Measurements from ENCODE around the gene HRH3. TPM values are rescaled to one million over a fixed set of nuclear protein-coding genes. Genes with fewer than 3 reads are reported as not detected.

The HRH3 gene
- polyA plus RNA-seq, 3 donors: not detected

GRCh38 chr20:62235777-62236157, 15.7 kb upstream of the HRH3 start:
- H2AFZ ChIP-seq (ENCODE audit: insufficient read depth, low read depth, low read length, poor library complexity, severe bottlenecking): no peak overlapping the region
- H3K4me1 ChIP-seq (ENCODE audit: control insufficient read depth in 1 of 2, insufficient read depth in 2 of 2, low read length in 2 of 2): peaks cover 24 to 27% of the 10 kb centered on the region in 2 donors
- peaks cover 0 to 7% of the 10 kb centered on the region in 2 donors for H3K9me3 ChIP-seq (replicated peaks in 1 of 2; ENCODE audit: control insufficient read depth in 1 of 2, insufficient read depth in 1 of 2, low read length in 2 of 2)
- Mint-ChIP-seq H3K4me3 (peak overlapping the region in 1 of 2 donors; percentile 37), H3K9me3 (peaks cover 3 to 7% (median 6%) of the 10 kb centered on the region in 7 donors), H3K27ac (no peak overlapping the region), H3K4me1 (peaks cover 24% of the 10 kb centered on the region), H3K27me3 (ENCODE audit: low read depth in 3 of 3) (peaks cover 1 to 3% (median 3%) of the 10 kb centered on the region in 3 donors), H3K36me3 (peaks cover 0 to 3% of the 10 kb centered on the region in 2 donors)
- H3K79me2 ChIP-seq (ENCODE audit: insufficient read depth, low read length): peaks cover 21% of the 10 kb centered on the region
- no peak overlapping the region for H3K27ac ChIP-seq (ENCODE audit: low read depth in 1 of 2, low read length in 2 of 2)
- no peaks in the 10 kb centered on the region for H3K36me3 ChIP-seq (replicated peaks in 1 of 2; ENCODE audit: control insufficient read depth in 1 of 2, insufficient read depth in 2 of 2, low read length in 2 of 2)
- H3K9ac ChIP-seq (ENCODE audit: insufficient read depth, low read length, poor library complexity, severe bottlenecking): no peak overlapping the region
- no peak for DNase-seq
- no peak overlapping the region for H3K4me2 ChIP-seq (replicated peaks; ENCODE audit: extremely low read depth, low read length, poor library complexity, severe bottlenecking)
- intact Hi-C loops (cut with micrococcal nuclease): loop anchor here (5.0 to 10.0 kb wide), 7 partner anchors 48 to 702 kb away; partner anchors contain the start of genes ADRM1 (in 1 of the 2), CABLES2 (in 1 of the 2), GID8 (in 1 of the 2) and LSM14B (in 1 of the 2)
- no peak for TF ChIP-seq CTCF (IDR thresholded peaks at IDR 0.05)
- H4K20me1 ChIP-seq (ENCODE audit: insufficient read depth, low read length): peaks cover 10% of the 10 kb centered on the region
- no peaks in the 10 kb centered on the region for H3K27me3 ChIP-seq (ENCODE audit: control insufficient read depth in 2 of 2, insufficient read depth in 2 of 2, low read length in 2 of 2)
- no peak overlapping the region for H3K4me3 ChIP-seq (replicated peaks in 1 of 3; ENCODE audit: low read depth in 2 of 3, low read length in 3 of 3)
- 94% methylated on average over 9 of the region's 9 CpGs for WGBS (ENCODE audit: insufficient coverage)

GRCh38 chr20:62235001-62235776, 15.1 kb upstream of the HRH3 start:
- Histone ChIP-seq H3K4me1 (ENCODE audit: control insufficient read depth in 1 of 2, insufficient read depth in 2 of 2, low read length in 2 of 2) (peaks cover 18 to 21% of the 10 kb centered on the region in 2 donors), H3K27ac (ENCODE audit: low read depth in 1 of 2, low read length in 2 of 2) (no peak overlapping the region), H3K79me2 (ENCODE audit: insufficient read depth, low read length) (peaks cover 15% of the 10 kb centered on the region), H4K20me1 (ENCODE audit: insufficient read depth, low read length) (peaks cover 4% of the 10 kb centered on the region), H2AFZ (ENCODE audit: insufficient read depth, low read depth, low read length, poor library complexity, severe bottlenecking) (no peak overlapping the region), H3K4me3 (replicated peaks in 1 of 3; ENCODE audit: low read depth in 2 of 3, low read length in 3 of 3) (no peak overlapping the region), H3K9ac (ENCODE audit: insufficient read depth, low read length, poor library complexity, severe bottlenecking) (no peak overlapping the region), H3K27me3 (ENCODE audit: control insufficient read depth in 2 of 2, insufficient read depth in 2 of 2, low read length in 2 of 2) (no peaks in the 10 kb centered on the region), H3K9me3 (replicated peaks in 1 of 2; ENCODE audit: control insufficient read depth in 1 of 2, insufficient read depth in 1 of 2, low read length in 2 of 2) (peaks cover 0 to 8% of the 10 kb centered on the region in 2 donors), H3K4me2 (replicated peaks; ENCODE audit: extremely low read depth, low read length, poor library complexity, severe bottlenecking) (no peak overlapping the region), H3K36me3 (replicated peaks in 1 of 2; ENCODE audit: control insufficient read depth in 1 of 2, insufficient read depth in 2 of 2, low read length in 2 of 2) (no peaks in the 10 kb centered on the region)
- H3K9me3 Mint-ChIP-seq: peaks cover 3 to 7% (median 6%) of the 10 kb centered on the region in 7 donors
- H3K4me3 Mint-ChIP-seq: no peak overlapping the region
- peak overlapping the region in 1 of 7 donors; percentile 59 for H3K27ac Mint-ChIP-seq
- 75% methylated on average over 7 of the region's 16 CpGs for WGBS (ENCODE audit: insufficient coverage)
- H3K4me1 Mint-ChIP-seq: peaks cover 18% of the 10 kb centered on the region
- no peak for DNase-seq
- no peaks in the 10 kb centered on the region for H3K36me3 Mint-ChIP-seq
- peaks cover 1 to 3% (median 3%) of the 10 kb centered on the region in 3 donors for H3K27me3 Mint-ChIP-seq (ENCODE audit: low read depth in 3 of 3)
- intact Hi-C loops (cut with micrococcal nuclease): loop anchor here (5.0 to 10.0 kb wide), 7 partner anchors 48 to 702 kb away; partner anchors contain the start of genes ADRM1 (in 1 of the 2), CABLES2 (in 1 of the 2), GID8 (in 1 of the 2) and LSM14B (in 1 of the 2)
- TF ChIP-seq CTCF (IDR thresholded peaks at IDR 0.05): no peak

Measured in CD14-positive monocyte (primary cell).